ENCODE results near the gene SIRT2.
"Not testable (repeated sequence)": the region's sequence is repeated elsewhere in the genome, so short reads cannot be mapped to it uniquely, and the experiment has no call there.

The SIRT2 gene

GRCh38 chr19:38862321-38863059, 36.9 kb downstream of the SIRT2 start:
- no peak for DNase-seq

- DNase-seq, result no peak
Observed at GRCh38 chr19:38861368-38861767, 38.0 kb downstream of the SIRT2 start.

- DNase-seq, result not testable (repeated sequence)
Observed at GRCh38 chr19:38859631-38860204, 39.7 kb downstream of the SIRT2 start.

GRCh38 chr19:38856813-38857212, 42.6 kb downstream of the SIRT2 start:
- DNase-seq, result no peak

GRCh38 chr19:38855751-38856150, 43.7 kb downstream of the SIRT2 start:
- DNase-seq, result not testable (repeated sequence)

- not testable (repeated sequence) for DNase-seq
Observed at GRCh38 chr19:38854961-38855360, 44.5 kb downstream of the SIRT2 start.

- DNase-seq, result no peak
Observed at GRCh38 chr19:38853214-38853613, 46.2 kb downstream of the SIRT2 start.

GRCh38 chr19:38852231-38853044, 47.0 kb downstream of the SIRT2 start:
- peak; percentile 69 for DNase-seq

- peak; percentile 92 for DNase-seq
Observed at GRCh38 chr19:38851622-38852230, 47.7 kb downstream of the SIRT2 start.

GRCh38 chr19:38850976-38851621, 48.3 kb downstream of the SIRT2 start:
- peak; percentile 55 for DNase-seq

GRCh38 chr19:38850436-38850975, 48.9 kb downstream of the SIRT2 start:
- no peak for DNase-seq

- DNase-seq, result peak; percentile 100
Observed at GRCh38 chr19:38849860-38850435, 49.5 kb downstream of the SIRT2 start, which contains the start of gene HNRNPL. HNRNPL (minus strand) TSS chr19:38849986; CDS start chr19:38849966, 20 bp downstream.

GRCh38 chr19:38849147-38849859, 50.1 kb downstream of the SIRT2 start:
- DNase-seq, result peak; percentile 98

- no peak for DNase-seq
Observed at GRCh38 chr19:38848299-38849146, 50.9 kb downstream of the SIRT2 start.

- no peak for DNase-seq
Observed at GRCh38 chr19:38846097-38846496, 53.3 kb downstream of the SIRT2 start.

- DNase-seq, result no peak
Observed at GRCh38 chr19:38845374-38846024, 53.9 kb downstream of the SIRT2 start.

- no peak for DNase-seq
Observed at GRCh38 chr19:38844093-38844686, 55.2 kb downstream of the SIRT2 start.

GRCh38 chr19:38843175-38843758, 56.2 kb downstream of the SIRT2 start:
- no peak for DNase-seq
